Esophagus muscularis mucosa (tissue), 4 donors: ENCODE measurements around the gene MARK2. TPM values are rescaled to one million over a fixed set of nuclear protein-coding genes. Genes with fewer than 3 reads are reported as not detected.

ENCODE experiments used
- DNase-seq: peaks from one replicate; pipeline ENCODE4 v3.0.0-alpha.2; 2017; ENCODE audit errors: extremely low spot score
- H3K27ac ChIP-seq, 4 donors: fragments of 200-600 bp; sonication (generic); replicated peaks in 1 of 4; 1 replicate in 3 of 4; 2 replicates in 1 of 4; pipeline ENCODE4 v1.5.1; 2016 to 2019; ENCODE audit warnings: mild to moderate bottlenecking in 1 of 4
- H3K27me3 ChIP-seq, 4 donors: fragments of 200-600 bp; sonication (generic); one replicate each; pipeline versions ENCODE4 v1.5.1 to v1.6.0; 2016 to 2019
- H3K36me3 ChIP-seq, 4 donors: fragments of 200-600 bp; sonication (generic); one replicate each; pipeline ENCODE4 v1.5.1; 2016 to 2019
- H3K4me1 ChIP-seq, 4 donors: fragments of 200-600 bp; sonication (generic); one replicate each; pipeline ENCODE4 v1.5.1; 2016 to 2019
- H3K4me3 ChIP-seq, 4 donors: fragments of 200-600 bp; sonication (generic); 1 replicate in 2 of 4; 2 replicates in 2 of 4; pipeline ENCODE4 v1.5.1; 2016 to 2019; ENCODE audit warnings: mild to moderate bottlenecking in 4 of 4, moderate library complexity in 1 of 4
- H3K9me3 ChIP-seq, 4 donors: fragments of 200-600 bp; sonication (generic); 1 replicate in 3 of 4; 2 replicates in 1 of 4; pipeline ENCODE4 v1.5.1; 2016 to 2019
- CTCF ChIP-seq, 3 experiments: fragments of 200-600 bp in 2 of 3; fragments of 450-650 bp in 1 of 3; sonication (generic) in 2 of 3; IDR thresholded peaks; one replicate each; pipeline ENCODE4 v1.5.1; 2017 to 2019; ENCODE audit warnings: antibody characterized with exemption in 3 of 3, mild to moderate bottlenecking in 2 of 3, moderate library complexity in 1 of 3
- EP300 ChIP-seq: sonication (generic); formaldehyde crosslinking; IDR thresholded peaks from one replicate; pipeline ENCODE4 v1.6.1; 2017; ENCODE audit warnings: antibody characterized with exemption
- POLR2A ChIP-seq: fragments of 450-650 bp; IDR thresholded peaks from one replicate; pipeline ENCODE4 v1.6.1; 2017; ENCODE audit warnings: antibody characterized with exemption, moderate library complexity, mild to moderate bottlenecking, low read depth
- POLR2AphosphoS5 ChIP-seq, 2 donors: sonication (generic); formaldehyde crosslinking; IDR thresholded peaks; one replicate each; pipeline ENCODE4 v1.6.1; 2017; ENCODE audit warnings: antibody characterized with exemption in 2 of 2
- WGBS: methylation state at CpG from one replicate; pipeline ENCODE4 v1.1.5; 2018; 5-methylcytosine and 5-hydroxymethylcytosine counted together
- intact Hi-C: fragments of 100-400 bp; cut with DNase I; formaldehyde crosslinking; loops from one replicate; pipeline ENCODE4 v1.15.1; 2023
- total RNA-seq, 4 donors: library from RNA; depleted of rRNA; stranded (reverse); fragments of >200 nt; gene quantifications; one replicate each; pipeline versions ENCODE4 v1.1.0 to v1.2.1, GENCODE V29; 2016

MARK2 gene
- total RNA-seq, 4 donors from 2014 or later, result 21.5 to 38.1 (median 30.6) TPM

GRCh38 chr11:63811522-63811921, 27.4 kb upstream of the MARK2 start:
- Histone ChIP-seq H3K27me3 (no peaks in the 10 kb centered on the region), H3K27ac (no peak overlapping the region), H3K4me1 (peaks cover 17 to 44% (median 34%) of the 10 kb centered on the region in 4 donors), H3K9me3 (no peaks in the 10 kb centered on the region), H3K36me3 (peaks cover 0 to 6% (median 3%) of the 10 kb centered on the region in 4 donors), H3K4me3 (no peak overlapping the region)
- no peak for DNase-seq
- intact Hi-C loops, result no loop called here
- TF ChIP-seq POLR2A (no peak), CTCF (IDR thresholded peaks at IDR 0.05) (no peak), POLR2AphosphoS5 (IDR thresholded peaks at IDR 0.05) (no peak), EP300 (no peak)
- 89% methylated on average over 3 of the region's 3 CpGs for WGBS

- peaks cover 5 to 20% (median 14%) of the 10 kb centered on the region in 4 donors for H3K36me3 ChIP-seq
- H3K27me3 ChIP-seq, result no peaks in the 10 kb centered on the region
- peak within 1 kb of the TSS; percentile 87 to 91 (median 88) for H3K27ac ChIP-seq
- peaks cover 17 to 50% (median 37%) of the 10 kb centered on the region in 4 donors for H3K4me1 ChIP-seq
- H3K9me3 ChIP-seq, result no peaks in the 10 kb centered on the region
- WGBS, result 0% methylated on average over 21 of the region's 65 CpGs
- DNase-seq, result peak; percentile 93
- peak within 1 kb of the TSS; percentile 77 to 98 (median 92) for H3K4me3 ChIP-seq
- no peak for TF ChIP-seq POLR2A
- TF ChIP-seq POLR2AphosphoS5 (IDR thresholded peaks at IDR 0.05), result peak in 1 of 2 donors; percentile 53
- intact Hi-C loops, result loop anchor here (2.0 kb wide), 1 partner anchor 44 kb away; the partner anchor contains the start of gene ZFTA
Measured at GRCh38 chr11:63813035-63813562, 25.8 kb upstream of the MARK2 start, which contains the start of gene SPINDOC. TSS of gene SPINDOC (plus strand) at chr11:63813456. CDS start at chr11:63813687, 231 bp downstream.

GRCh38 chr11:63813563-63814382, 25.1 kb upstream of the MARK2 start:
- Histone ChIP-seq H3K27me3 (no peaks in the 10 kb centered on the region), H3K36me3 (peaks cover 10 to 27% (median 21%) of the 10 kb centered on the region in 4 donors), H3K4me3 (peak overlapping the region; percentile 77 to 98 (median 92)), H3K4me1 (peaks cover 17 to 50% (median 37%) of the 10 kb centered on the region in 4 donors), H3K27ac (peak overlapping the region; percentile 87 to 91 (median 88)), H3K9me3 (no peaks in the 10 kb centered on the region)
- no peak for DNase-seq
- WGBS, result 2% methylated on average over 24 of the region's 74 CpGs
- TF ChIP-seq CTCF (IDR thresholded peaks at IDR 0.05) (no peak), EP300 (no peak), POLR2A (no peak), POLR2AphosphoS5 (IDR thresholded peaks at IDR 0.05) (no peak)
- intact Hi-C loops, result loop anchor here (2.0 kb wide), 1 partner anchor 45 kb away; the partner anchor contains the start of gene ZFTA

- Histone ChIP-seq H3K4me1 (peaks cover 17 to 50% (median 37%) of the 10 kb centered on the region in 4 donors), H3K27ac (peak overlapping the region; percentile 87 to 91 (median 88)), H3K4me3 (peak overlapping the region; percentile 77 to 98 (median 92)), H3K36me3 (peaks cover 16 to 33% (median 27%) of the 10 kb centered on the region in 4 donors), H3K27me3 (no peaks in the 10 kb centered on the region), H3K9me3 (no peaks in the 10 kb centered on the region)
- TF ChIP-seq POLR2A (no peak), POLR2AphosphoS5 (IDR thresholded peaks at IDR 0.05) (no peak), EP300 (no peak), CTCF (IDR thresholded peaks at IDR 0.05) (no peak)
- WGBS, result 9% methylated on average over 7 of the region's 7 CpGs
- intact Hi-C loops, result no loop called here
- no peak for DNase-seq
Measured at GRCh38 chr11:63814383-63814736, 24.6 kb upstream of the MARK2 start.

GRCh38 chr11:63816166-63816565, 22.7 kb upstream of the MARK2 start:
- DNase-seq, result no peak
- H3K36me3 ChIP-seq, result peaks cover 29 to 49% (median 43%) of the 10 kb centered on the region in 4 donors
- peaks cover 17 to 50% (median 37%) of the 10 kb centered on the region in 4 donors for H3K4me1 ChIP-seq
- H3K27me3 ChIP-seq, result no peaks in the 10 kb centered on the region
- no peak for TF ChIP-seq POLR2AphosphoS5 (IDR thresholded peaks at IDR 0.05)
- no peak for TF ChIP-seq EP300
- no peak for TF ChIP-seq CTCF (IDR thresholded peaks at IDR 0.05)
- TF ChIP-seq POLR2A, result no peak
- no peak overlapping the region for H3K27ac ChIP-seq
- intact Hi-C loops, result no loop called here
- H3K9me3 ChIP-seq, result no peaks in the 10 kb centered on the region
- H3K4me3 ChIP-seq, result no peak overlapping the region
- WGBS, result 89% methylated on average over 6 of the region's 6 CpGs
